ENCODE results near the gene PDE5A. TPM values are rescaled to one million over a fixed set of nuclear protein-coding genes. Genes with fewer than 3 reads are reported as not detected.

The PDE5A gene
- total RNA-seq, 1 experiment from 2014 or later, result 114 TPM

GRCh38 chr4:119490335-119490734 is 138.3 kb downstream of the PDE5A start:
- no peaks in the 10 kb centered on the region for H3K4me1 ChIP-seq (ENCODE audit: control insufficient read depth, insufficient read depth, low read length)
- ChIA-PET CTCF (interaction anchor here (1.0 kb wide), 1 partner anchor 507 kb away, joined by 3 read pairs; no protein-coding TSS in a partner anchor), POLR2A (no interaction called here)
- DNase-seq (ENCODE audit: low read depth, low spot score), result peak; percentile 2
- TF ChIP-seq REST (IDR thresholded peaks at IDR 0.05; ENCODE audit: insufficient read depth in 1 of 2, low read depth in 2 of 2, low read length in 1 of 2) (no peak), POLR2AphosphoS5 (IDR thresholded peaks at IDR 0.05; ENCODE audit: low read depth, low read length) (0 out of 2 replicates have a peak, but pooled peaks have one; percentile 31), SIN3A (IDR thresholded peaks at IDR 0.05; ENCODE audit: borderline replicate concordance, insufficient read depth, low read depth, low read length) (no peak), TCF7L2 (IDR thresholded peaks at IDR 0.05; ENCODE audit: low read depth, low read length) (no peak)
- TF ChIP-seq, protein P1, sequence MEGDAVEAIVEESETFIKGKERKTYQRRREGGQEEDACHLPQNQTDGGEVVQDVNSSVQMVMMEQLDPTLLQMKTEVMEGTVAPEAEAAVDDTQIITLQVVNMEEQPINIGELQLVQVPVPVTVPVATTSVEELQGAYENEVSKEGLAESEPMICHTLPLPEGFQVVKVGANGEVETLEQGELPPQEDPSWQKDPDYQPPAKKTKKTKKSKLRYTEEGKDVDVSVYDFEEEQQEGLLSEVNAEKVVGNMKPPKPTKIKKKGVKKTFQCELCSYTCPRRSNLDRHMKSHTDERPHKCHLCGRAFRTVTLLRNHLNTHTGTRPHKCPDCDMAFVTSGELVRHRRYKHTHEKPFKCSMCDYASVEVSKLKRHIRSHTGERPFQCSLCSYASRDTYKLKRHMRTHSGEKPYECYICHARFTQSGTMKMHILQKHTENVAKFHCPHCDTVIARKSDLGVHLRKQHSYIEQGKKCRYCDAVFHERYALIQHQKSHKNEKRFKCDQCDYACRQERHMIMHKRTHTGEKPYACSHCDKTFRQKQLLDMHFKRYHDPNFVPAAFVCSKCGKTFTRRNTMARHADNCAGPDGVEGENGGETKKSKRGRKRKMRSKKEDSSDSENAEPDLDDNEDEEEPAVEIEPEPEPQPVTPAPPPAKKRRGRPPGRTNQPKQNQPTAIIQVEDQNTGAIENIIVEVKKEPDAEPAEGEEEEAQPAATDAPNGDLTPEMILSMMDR (IDR thresholded peaks at IDR 0.05), result peak; percentile 46; the same call in 1 of the 2 replicates
- no TSS peak for BruUV-seq (replicated peaks)
- no peaks in the 10 kb centered on the region for H3K9me3 ChIP-seq (ENCODE audit: control insufficient read depth, insufficient read depth, low read depth, low read length)
- intact Hi-C loops (cut with micrococcal nuclease; ENCODE audit: unreplicated experiment), result loop anchor here (2.0 kb wide), 1 partner anchor 176 kb away; no protein-coding TSS in a partner anchor
- H3K27me3 ChIP-seq (ENCODE audit: control insufficient read depth, insufficient read depth, low read length), result no peaks in the 10 kb centered on the region
- in situ Hi-C loops (cut with HindIII; ENCODE audit: low pct_unique_long_range_greater_than_20kb, low sequenced_read_pairs), result no loop called here
- H3K36me3 ChIP-seq (ENCODE audit: control insufficient read depth, insufficient read depth, low read length), result peaks cover 6% of the 10 kb centered on the region; the same call in 1 of the 2 replicates
- no peak overlapping the region for H3K4me3 ChIP-seq (ENCODE audit: low read depth in 2 of 2, low read length in 2 of 2)
- H3K27ac ChIP-seq (ENCODE audit: low read length), result no peak overlapping the region
- peak; percentile 83 for ATAC-seq

DNA sequence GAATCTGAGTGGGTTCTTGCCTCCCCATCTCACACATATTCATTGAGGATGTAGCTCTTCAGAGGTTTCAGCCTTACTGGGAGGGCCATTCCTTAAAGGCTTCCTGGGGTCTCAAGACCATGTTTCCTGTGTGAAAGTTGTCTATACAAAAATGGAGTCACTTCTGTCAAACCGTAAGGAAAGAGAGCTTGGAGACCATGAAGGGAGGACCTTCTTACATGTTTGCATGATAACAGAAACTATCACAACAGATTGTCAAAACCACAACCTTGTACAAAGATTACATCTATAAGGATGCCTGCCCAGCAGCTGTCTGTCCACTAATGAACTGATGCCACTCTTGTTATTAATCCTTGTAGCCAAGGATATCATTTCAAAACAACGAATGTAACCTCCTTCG is 139.3 kb downstream of the PDE5A start:
- Histone ChIP-seq H3K9me3 (ENCODE audit: control insufficient read depth, insufficient read depth, low read depth, low read length) (no peaks in the 10 kb centered on the region), H3K27ac (ENCODE audit: low read length) (no peak overlapping the region), H3K27me3 (ENCODE audit: control insufficient read depth, insufficient read depth, low read length) (no peaks in the 10 kb centered on the region), H3K36me3 (ENCODE audit: control insufficient read depth, insufficient read depth, low read length) (0 out of 2 replicates have a peak, but pooled peaks cover under 1% of the 10 kb centered on the region), H3K4me1 (ENCODE audit: control insufficient read depth, insufficient read depth, low read length) (no peaks in the 10 kb centered on the region), H3K4me3 (ENCODE audit: low read depth in 2 of 2, low read length in 2 of 2) (no peak overlapping the region)
- in situ Hi-C loops (cut with HindIII; ENCODE audit: low pct_unique_long_range_greater_than_20kb, low sequenced_read_pairs) (no loop called here), intact Hi-C loops (cut with micrococcal nuclease; ENCODE audit: unreplicated experiment) (loop anchor here (10.0 kb wide), 1 partner anchor 505 kb away; no protein-coding TSS in a partner anchor)
- BruUV-seq (replicated peaks), result no TSS peak
- ATAC-seq (no peak; the same call in 1 of the 2 replicates), DNase-seq (ENCODE audit: low read depth, low spot score) (no peak)
- ChIA-PET POLR2A (no interaction called here), CTCF (no interaction called here)
- TF ChIP-seq REST (IDR thresholded peaks at IDR 0.05; ENCODE audit: insufficient read depth in 1 of 2, low read depth in 2 of 2, low read length in 1 of 2), result no peak
- TF ChIP-seq, protein P1 (IDR thresholded peaks at IDR 0.05), result no peak
- TF ChIP-seq SIN3A (IDR thresholded peaks at IDR 0.05; ENCODE audit: borderline replicate concordance, insufficient read depth, low read depth, low read length), result no peak
- no peak for TF ChIP-seq TCF7L2 (IDR thresholded peaks at IDR 0.05; ENCODE audit: low read depth, low read length)
- TF ChIP-seq POLR2AphosphoS5 (IDR thresholded peaks at IDR 0.05; ENCODE audit: low read depth, low read length), result no peak; the same call in 1 of the 2 replicates
